ENCODE data around the gene C16orf90.

Gene C16orf90

GRCh38 chr16:3523281-3523680 is 28.0 kb upstream of the C16orf90 start:
- TF ChIP-seq, protein P1, sequence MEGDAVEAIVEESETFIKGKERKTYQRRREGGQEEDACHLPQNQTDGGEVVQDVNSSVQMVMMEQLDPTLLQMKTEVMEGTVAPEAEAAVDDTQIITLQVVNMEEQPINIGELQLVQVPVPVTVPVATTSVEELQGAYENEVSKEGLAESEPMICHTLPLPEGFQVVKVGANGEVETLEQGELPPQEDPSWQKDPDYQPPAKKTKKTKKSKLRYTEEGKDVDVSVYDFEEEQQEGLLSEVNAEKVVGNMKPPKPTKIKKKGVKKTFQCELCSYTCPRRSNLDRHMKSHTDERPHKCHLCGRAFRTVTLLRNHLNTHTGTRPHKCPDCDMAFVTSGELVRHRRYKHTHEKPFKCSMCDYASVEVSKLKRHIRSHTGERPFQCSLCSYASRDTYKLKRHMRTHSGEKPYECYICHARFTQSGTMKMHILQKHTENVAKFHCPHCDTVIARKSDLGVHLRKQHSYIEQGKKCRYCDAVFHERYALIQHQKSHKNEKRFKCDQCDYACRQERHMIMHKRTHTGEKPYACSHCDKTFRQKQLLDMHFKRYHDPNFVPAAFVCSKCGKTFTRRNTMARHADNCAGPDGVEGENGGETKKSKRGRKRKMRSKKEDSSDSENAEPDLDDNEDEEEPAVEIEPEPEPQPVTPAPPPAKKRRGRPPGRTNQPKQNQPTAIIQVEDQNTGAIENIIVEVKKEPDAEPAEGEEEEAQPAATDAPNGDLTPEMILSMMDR (conservative IDR thresholded peaks at IDR 0.05; ENCODE audit: low read depth, low read length): no peak
- H3K4me3 ChIP-seq (ENCODE audit: low read length): no peak overlapping the region

DNA sequence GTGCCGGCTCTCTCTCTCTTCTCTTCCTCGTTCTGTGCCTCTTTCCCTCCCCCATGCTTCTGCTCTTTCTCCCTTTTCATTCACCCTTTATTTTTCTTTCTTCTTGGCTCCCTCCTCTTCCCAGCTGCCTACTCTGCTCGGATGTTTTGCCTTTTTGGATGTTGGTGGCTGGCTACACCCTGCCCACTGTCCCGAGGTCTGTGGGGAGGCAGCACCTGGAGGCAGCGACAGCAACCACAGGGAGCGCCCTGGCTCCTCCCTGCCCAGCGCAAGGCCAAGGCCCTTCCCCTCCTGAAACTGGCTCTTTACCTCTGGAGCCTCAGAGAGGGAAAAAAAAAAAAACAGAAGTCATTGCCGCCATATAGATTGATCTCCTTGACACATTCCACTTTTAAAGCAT is 25.6 kb upstream of the C16orf90 start:
- no peak overlapping the region for H3K4me3 ChIP-seq (ENCODE audit: low read length)
- TF ChIP-seq, protein P1 (conservative IDR thresholded peaks at IDR 0.05; ENCODE audit: low read depth, low read length): no peak
- no peak for DNase-seq (ENCODE audit: low read depth)

More at GRCh38 chr16:3523281-3523680, 28.0 kb upstream of the C16orf90 start:
- DNase-seq (ENCODE audit: low read depth): no peak

DNA sequence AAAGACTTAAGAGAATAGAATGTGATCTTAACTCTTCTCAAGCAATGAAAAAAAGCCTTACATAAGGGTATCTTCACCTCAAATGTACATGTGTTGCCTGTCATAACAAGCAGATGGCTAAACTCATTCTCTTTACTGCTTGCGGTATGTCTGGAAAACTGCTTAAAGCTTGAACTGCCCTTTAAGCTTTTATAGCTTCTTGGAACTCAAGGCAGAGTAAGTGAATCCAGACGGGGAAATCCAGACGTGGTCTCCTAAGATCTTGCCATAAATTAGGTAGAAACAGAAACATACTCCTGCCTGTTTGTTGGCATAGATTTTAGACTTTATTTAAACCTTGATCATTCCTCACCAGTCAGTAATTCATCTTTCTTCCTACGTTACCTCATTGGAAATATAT is 25.1 kb upstream of the C16orf90 start:
- TF ChIP-seq, protein P1 (conservative IDR thresholded peaks at IDR 0.05; ENCODE audit: low read depth, low read length): no peak
- DNase-seq (ENCODE audit: low read depth): no peak
- no peak overlapping the region for H3K4me3 ChIP-seq (ENCODE audit: low read length)

GRCh38 chr16:3519581-3519980 is 24.3 kb upstream of the C16orf90 start:
- H3K4me3 ChIP-seq (ENCODE audit: low read length): no peak overlapping the region
- TF ChIP-seq, protein P1 (conservative IDR thresholded peaks at IDR 0.05; ENCODE audit: low read depth, low read length): no peak
- DNase-seq (ENCODE audit: low read depth): no peak

- H3K4me3 ChIP-seq (ENCODE audit: low read length): no peak overlapping the region
- TF ChIP-seq, protein P1 (conservative IDR thresholded peaks at IDR 0.05; ENCODE audit: low read depth, low read length): no peak
- DNase-seq (ENCODE audit: low read depth): no peak
Measured at GRCh38 chr16:3518986-3519348, 23.7 kb upstream of the C16orf90 start.

- H3K4me3 ChIP-seq (ENCODE audit: low read length): no peak overlapping the region
- no peak for DNase-seq (ENCODE audit: low read depth)
- TF ChIP-seq, protein P1 (conservative IDR thresholded peaks at IDR 0.05; ENCODE audit: low read depth, low read length): no peak
Measured at GRCh38 chr16:3518292-3518985, 23.1 kb upstream of the C16orf90 start.

DNA sequence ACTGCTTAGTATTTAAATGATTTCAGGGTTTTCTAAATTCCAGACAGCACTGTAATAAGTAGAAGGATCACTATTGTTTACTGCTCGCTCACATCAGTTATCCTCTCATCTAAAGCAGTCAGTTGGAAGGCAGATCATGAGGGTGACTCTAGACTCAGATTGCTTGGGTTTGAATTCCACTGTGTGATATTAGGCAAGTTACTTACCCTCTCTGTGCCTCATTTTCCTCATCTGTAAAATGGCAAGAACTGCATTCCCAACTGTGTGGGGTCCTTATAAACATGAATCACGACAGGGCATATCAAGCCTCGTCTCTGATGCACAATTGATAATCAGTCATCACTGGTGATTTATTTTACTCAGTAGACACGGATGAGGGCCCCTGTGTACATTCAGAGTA is 20.6 kb upstream of the C16orf90 start:
- H3K4me3 ChIP-seq (ENCODE audit: low read length): no peak overlapping the region
- TF ChIP-seq, protein P1 (conservative IDR thresholded peaks at IDR 0.05; ENCODE audit: low read depth, low read length): no peak
- no peak for DNase-seq (ENCODE audit: low read depth)
